ENCODE measurements around the gene GMFB.

DNA sequence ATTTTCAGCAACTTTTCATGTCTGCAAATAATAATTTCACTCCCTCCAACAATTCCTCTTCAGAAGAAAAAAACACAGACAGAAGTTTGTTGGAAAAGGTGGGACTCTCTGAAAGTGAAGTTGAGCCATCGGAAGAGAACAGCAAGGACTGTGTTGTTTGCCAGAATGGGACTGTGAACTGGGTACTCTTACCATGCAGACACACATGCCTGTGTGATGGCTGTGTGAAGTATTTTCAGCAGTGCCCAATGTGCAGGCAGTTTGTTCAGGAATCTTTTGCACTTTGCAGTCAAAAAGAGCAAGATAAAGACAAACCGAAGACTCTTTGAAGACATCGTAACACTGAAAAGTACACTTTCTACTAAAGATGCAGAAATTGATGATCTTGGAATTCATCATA lies 49.3 kb upstream of the GMFB start:
- TF ChIP-seq CTCF (IDR thresholded peaks at IDR 0.05) (no peak), POLR2A (IDR thresholded peaks at IDR 0.05) (no peak)

Measured in lower leg skin (tissue), 3 donors.